Neural progenitor cell (in vitro differentiated cells): ENCODE measurements around the gene SPAG8. TPM values are rescaled to one million over a fixed set of nuclear protein-coding genes. Genes with fewer than 3 reads are reported as not detected.

Experiments
- DNase-seq: peaks from one replicate; pipeline ENCODE4 v3.0.0-alpha.2; 2016; ENCODE audit warnings: low spot score
- H2AFZ ChIP-seq: fragments of 200-600 bp; sonication (generic); replicated peaks from 2 replicates; pipeline ENCODE4 v1.6.1; 2016; ENCODE audit warnings: antibody characterized with exemption
- H3F3A ChIP-seq: fragments of 200-600 bp; sonication (generic); 2 replicates; pipeline ENCODE4 v1.6.1; 2016; ENCODE audit warnings: antibody characterized with exemption, low read depth
- H3K27ac ChIP-seq: fragments of 200-600 bp; sonication (generic); 2 replicates; pipeline ENCODE4 v1.5.1; 2016; ENCODE audit warnings: mild to moderate bottlenecking
- H3K27me3 ChIP-seq: fragments of 200-600 bp; sonication (generic); 2 replicates; pipeline ENCODE4 v1.6.1; 2016; ENCODE audit warnings: mild to moderate bottlenecking, moderate library complexity
- H3K36me3 ChIP-seq: fragments of 200-600 bp; sonication (generic); 2 replicates; pipeline ENCODE4 v1.5.1; 2016
- H3K4me1 ChIP-seq: fragments of 200-600 bp; sonication (generic); 2 replicates; pipeline ENCODE4 v1.6.1; 2016; ENCODE audit warnings: mixed run types
- H3K4me2 ChIP-seq: fragments of 200-600 bp; sonication (generic); 2 replicates; pipeline ENCODE4 v1.6.1; 2016
- H3K4me3 ChIP-seq: fragments of 200-600 bp; sonication (generic); 2 replicates; pipeline ENCODE4 v1.5.1; 2016
- H3K79me2 ChIP-seq: fragments of 200-600 bp; sonication (generic); 2 replicates; pipeline ENCODE4 v1.6.1; 2016; ENCODE audit warnings: low read depth
- H3K9ac ChIP-seq: fragments of 200-600 bp; sonication (generic); 2 replicates; pipeline ENCODE4 v1.6.1; 2016
- H3K9me3 ChIP-seq: fragments of 200-600 bp; sonication (generic); 2 replicates; pipeline ENCODE4 v1.5.1; 2016; ENCODE audit warnings: low read depth
- H4K20me1 ChIP-seq: fragments of 200-600 bp; sonication (generic); 2 replicates; pipeline ENCODE4 v1.6.1; 2016; ENCODE audit warnings: low read depth
- H3K27ac Mint-ChIP-seq: 3 replicates; pipeline ENCODE4 v1.8.0; 2021; ENCODE audit warnings: mixed read lengths
- H3K27me3 Mint-ChIP-seq: 2 replicates; pipeline ENCODE4 v1.8.0; 2022; ENCODE audit warnings: low read depth, mild to moderate bottlenecking, inconsistent platforms, moderate library complexity, mixed read lengths; ENCODE audit not compliant: insufficient read depth
- H3K36me3 Mint-ChIP-seq: 3 replicates; pipeline ENCODE4 v1.8.0; 2021; ENCODE audit warnings: mixed read lengths
- H3K4me1 Mint-ChIP-seq: 3 replicates; pipeline ENCODE4 v1.8.0; 2021; ENCODE audit warnings: mixed read lengths
- H3K4me3 Mint-ChIP-seq: 3 replicates; pipeline ENCODE4 v1.8.0; 2021; ENCODE audit warnings: mild to moderate bottlenecking, moderate library complexity, mixed read lengths
- H3K9me3 Mint-ChIP-seq: 3 replicates; pipeline ENCODE4 v1.8.0; 2020; ENCODE audit warnings: mixed read lengths
- CTCF ChIP-seq: fragments of 200-600 bp; sonication (generic); IDR thresholded peaks from 2 replicates; pipeline ENCODE4 v1.5.1; 2017; ENCODE audit warnings: antibody characterized with exemption, mild to moderate bottlenecking
- EZH2 ChIP-seq: fragments of 200-600 bp; sonication (generic); IDR thresholded peaks from 2 replicates; pipeline ENCODE4 v1.6.1; 2017; ENCODE audit warnings: antibody characterized with exemption, mild to moderate bottlenecking, moderate library complexity
- EZH2phosphoT487 ChIP-seq: fragments of 200-600 bp; sonication (generic); IDR thresholded peaks from 2 replicates; pipeline ENCODE4 v1.6.1; 2017; ENCODE audit warnings: antibody characterized with exemption
- total RNA-seq: library from RNA; depleted of rRNA; stranded (reverse); fragments of >200 nt; gene quantifications from 2 replicates; pipeline ENCODE4 v1.2.3, GENCODE V29; 2015; ENCODE audit warnings: low replicate concordance

Gene SPAG8
- total RNA-seq, 1 donor from 2014 or later, result 1.6 TPM

- TF ChIP-seq EZH2 (no peak), EZH2phosphoT487 (no peak), CTCF (peak; percentile 47)
Measured at GRCh38 chr9:35814106-35814840, 2.2 kb upstream of the SPAG8 start.

DNA sequence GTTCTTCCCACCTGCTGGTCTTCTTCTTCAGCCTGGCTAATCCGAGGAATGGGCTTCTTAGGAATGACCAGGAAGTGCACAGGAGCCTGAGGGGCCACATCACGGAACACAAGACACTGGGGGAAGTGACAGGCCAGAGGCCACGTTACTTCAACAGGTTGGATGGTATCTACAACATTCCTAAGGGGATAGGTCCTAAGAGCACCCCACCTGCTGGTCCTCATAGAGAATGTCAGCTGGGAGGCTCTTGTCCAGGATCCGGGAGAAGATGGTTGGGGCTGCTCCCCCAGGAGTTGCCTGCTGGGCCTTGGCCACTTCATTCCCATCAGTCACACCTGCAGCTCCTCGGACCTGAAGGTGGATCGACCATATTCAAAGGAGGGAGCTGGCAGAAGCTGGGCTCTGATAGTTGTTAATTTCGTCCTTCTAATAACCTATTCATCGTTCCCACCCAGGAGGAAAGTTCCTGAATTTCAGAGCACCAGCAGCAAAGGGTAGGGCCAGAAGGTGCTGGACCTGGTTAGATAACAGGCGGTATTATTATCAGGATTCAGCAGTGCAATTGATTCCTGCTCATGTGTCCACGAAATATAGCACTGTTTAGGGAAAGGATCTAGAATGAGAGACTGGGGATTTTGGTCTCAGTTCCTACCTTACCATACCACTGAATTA, 1.5 kb upstream of the SPAG8 start:
- no peaks in the 10 kb centered on the region for H3K36me3 ChIP-seq
- no peak overlapping the region for H3K9ac ChIP-seq
- H4K20me1 ChIP-seq, result no peaks in the 10 kb centered on the region
- H3K27me3 ChIP-seq, result no peaks in the 10 kb centered on the region
- H3K9me3 ChIP-seq, result no peaks in the 10 kb centered on the region
- peak overlapping the region; percentile 69 for H3K4me3 ChIP-seq
- H3K27me3 Mint-ChIP-seq, result peaks cover 4% of the 10 kb centered on the region
- H3K4me2 ChIP-seq, result peak overlapping the region; percentile 76
- H3K79me2 ChIP-seq, result peaks cover 3% of the 10 kb centered on the region
- no peaks in the 10 kb centered on the region for H3K9me3 Mint-ChIP-seq
- no peak overlapping the region for H3K27ac Mint-ChIP-seq
- H3K36me3 Mint-ChIP-seq, result no peaks in the 10 kb centered on the region
- peak; percentile 46 for DNase-seq
- peak overlapping the region; percentile 88 for H3K4me3 Mint-ChIP-seq
- TF ChIP-seq CTCF (peak; percentile 39), EZH2phosphoT487 (no peak), EZH2 (no peak)
- peaks cover 32% of the 10 kb centered on the region for H3F3A ChIP-seq
- no peak overlapping the region for H3K27ac ChIP-seq
- H2AFZ ChIP-seq, result no peak overlapping the region
- peaks cover 35% of the 10 kb centered on the region for H3K4me1 Mint-ChIP-seq
- peaks cover 16% of the 10 kb centered on the region for H3K4me1 ChIP-seq

More at GRCh38 chr9:35814106-35814840, 2.2 kb upstream of the SPAG8 start:
- Mint-ChIP-seq H3K9me3 (no peaks in the 10 kb centered on the region), H3K36me3 (no peaks in the 10 kb centered on the region), H3K4me1 (peaks cover 35% of the 10 kb centered on the region), H3K27ac (peak overlapping the region; percentile 55), H3K27me3 (peaks cover 4% of the 10 kb centered on the region), H3K4me3 (peak overlapping the region; percentile 88)
- H3K4me2 ChIP-seq, result peak overlapping the region; percentile 76
- H2AFZ ChIP-seq, result peak overlapping the region; percentile 55
- no peaks in the 10 kb centered on the region for H3K9me3 ChIP-seq
- peak overlapping the region; percentile 80 for H3K27ac ChIP-seq
- peaks cover 16% of the 10 kb centered on the region for H3K4me1 ChIP-seq
- H3K36me3 ChIP-seq, result no peaks in the 10 kb centered on the region
- no peaks in the 10 kb centered on the region for H4K20me1 ChIP-seq
- H3K79me2 ChIP-seq, result peaks cover 3% of the 10 kb centered on the region
- DNase-seq, result peak; percentile 91
- H3K27me3 ChIP-seq, result no peaks in the 10 kb centered on the region
- H3K4me3 ChIP-seq, result peak overlapping the region; percentile 69
- peaks cover 32% of the 10 kb centered on the region for H3F3A ChIP-seq
- peak overlapping the region; percentile 50 for H3K9ac ChIP-seq

GRCh38 chr9:35811381-35812024, 559 bp downstream of the SPAG8 start:
- H3K36me3 ChIP-seq, result no peaks in the 10 kb centered on the region
- H3K9me3 ChIP-seq, result no peaks in the 10 kb centered on the region
- H2AFZ ChIP-seq, result peak overlapping the region; percentile 78
- Mint-ChIP-seq H3K36me3 (peaks cover 4% of the 10 kb centered on the region), H3K4me3 (peak overlapping the region; percentile 88), H3K27me3 (peaks cover 3% of the 10 kb centered on the region), H3K9me3 (no peaks in the 10 kb centered on the region), H3K27ac (peak overlapping the region; percentile 87), H3K4me1 (peaks cover 35% of the 10 kb centered on the region)
- H3K79me2 ChIP-seq, result peaks cover 3% of the 10 kb centered on the region
- no peak overlapping the region for H3K9ac ChIP-seq
- TF ChIP-seq CTCF (no peak), EZH2 (no peak), EZH2phosphoT487 (no peak)
- no peaks in the 10 kb centered on the region for H3K27me3 ChIP-seq
- no peak for DNase-seq
- H3F3A ChIP-seq, result peaks cover 29% of the 10 kb centered on the region
- peak overlapping the region; percentile 65 for H3K4me2 ChIP-seq
- peaks cover 16% of the 10 kb centered on the region for H3K4me1 ChIP-seq
- H3K27ac ChIP-seq, result no peak overlapping the region
- peak overlapping the region; percentile 47 for H3K4me3 ChIP-seq
- H4K20me1 ChIP-seq, result no peaks in the 10 kb centered on the region
